Right atrium auricular region (tissue), 2 donors: ENCODE data around the gene PRUNE2. TPM values are rescaled to one million over a fixed set of nuclear protein-coding genes. Genes with fewer than 3 reads are reported as not detected.

ENCODE experiments used
- DNase-seq: peaks from one replicate; pipeline ENCODE4 v3.0.0-alpha.2; 2019; ENCODE audit warnings: low spot score
- H3K27ac ChIP-seq, 2 donors: fragments of 200-600 bp; sonication (generic); 1 replicate in 1 of 2; 2 replicates in 1 of 2; pipeline ENCODE4 v1.5.1; 2016 to 2019
- H3K27me3 ChIP-seq, 2 donors: fragments of 200-600 bp; sonication (generic); one replicate each; pipeline versions ENCODE4 v1.5.1 to v1.6.0; 2017 to 2019
- H3K36me3 ChIP-seq: fragments of 200-600 bp; sonication (generic); one replicate; pipeline ENCODE4 v1.5.1; 2016
- H3K4me1 ChIP-seq, 2 donors: fragments of 200-600 bp; sonication (generic); one replicate each; pipeline versions ENCODE4 v1.5.1 to v1.6.0; 2017 to 2019
- H3K4me3 ChIP-seq, 2 donors: fragments of 200-600 bp; sonication (generic); 1 replicate in 1 of 2; 2 replicates in 1 of 2; pipeline ENCODE4 v1.5.1; 2017 to 2019; ENCODE audit warnings: mild to moderate bottlenecking in 1 of 2, moderate library complexity in 1 of 2
- H3K9me3 ChIP-seq, 2 donors: fragments of 200-600 bp; sonication (generic); one replicate each; pipeline ENCODE4 v1.5.1; 2019
- CTCF ChIP-seq, 2 donors: fragments of 200-600 bp; sonication (generic); IDR thresholded peaks; one replicate each; pipeline ENCODE4 v1.5.1; 2019; ENCODE audit warnings: antibody characterized with exemption in 2 of 2
- total RNA-seq, 2 donors: library from RNA; depleted of rRNA; stranded (reverse); fragments of >200 nt; gene quantifications; one replicate each; pipeline ENCODE4 v1.1.0, GENCODE V29; 2016

Gene PRUNE2
- total RNA-seq, 2 donors from 2014 or later: 15.4 to 28.5 TPM

GRCh38 chr9:76906647-76906975 lies 697 bp upstream of the PRUNE2 start:
- peaks cover 0 to 13% of the 10 kb centered on the region in 2 donors for H3K4me1 ChIP-seq
- H3K27ac ChIP-seq: peak overlapping the region; percentile 64 to 73
- H3K27me3 ChIP-seq: no peaks in the 10 kb centered on the region
- H3K36me3 ChIP-seq: no peaks in the 10 kb centered on the region
- peak overlapping the region in 1 of 2 donors; percentile 51 for H3K4me3 ChIP-seq
- H3K9me3 ChIP-seq: no peaks in the 10 kb centered on the region
- no peak for TF ChIP-seq CTCF (IDR thresholded peaks at IDR 0.05)
- DNase-seq: no peak

- Histone ChIP-seq H3K27ac (peak overlapping the region in 1 of 2 donors; percentile 64), H3K4me1 (peaks cover 0 to 13% of the 10 kb centered on the region in 2 donors), H3K27me3 (no peaks in the 10 kb centered on the region), H3K36me3 (no peaks in the 10 kb centered on the region), H3K9me3 (no peaks in the 10 kb centered on the region), H3K4me3 (peak overlapping the region; percentile 45 to 51)
- DNase-seq: no peak
- no peak for TF ChIP-seq CTCF (IDR thresholded peaks at IDR 0.05)
Measured at GRCh38 chr9:76904661-76905457, 1.1 kb downstream of the PRUNE2 start.

GRCh38 chr9:76902395-76902794 lies 3.5 kb downstream of the PRUNE2 start:
- H3K36me3 ChIP-seq: no peaks in the 10 kb centered on the region
- H3K4me3 ChIP-seq: no peak overlapping the region
- peaks cover 0 to 13% of the 10 kb centered on the region in 2 donors for H3K4me1 ChIP-seq
- H3K27ac ChIP-seq: no peak overlapping the region
- no peaks in the 10 kb centered on the region for H3K9me3 ChIP-seq
- no peaks in the 10 kb centered on the region for H3K27me3 ChIP-seq
- no peak for TF ChIP-seq CTCF (IDR thresholded peaks at IDR 0.05)
- DNase-seq: no peak

GRCh38 chr9:76901801-76902200 lies 4.1 kb downstream of the PRUNE2 start:
- Histone ChIP-seq H3K27me3 (no peaks in the 10 kb centered on the region), H3K4me1 (peaks cover 0 to 13% of the 10 kb centered on the region in 2 donors), H3K36me3 (no peaks in the 10 kb centered on the region), H3K4me3 (no peak overlapping the region), H3K9me3 (no peaks in the 10 kb centered on the region), H3K27ac (no peak overlapping the region)
- TF ChIP-seq CTCF (IDR thresholded peaks at IDR 0.05): no peak
- DNase-seq: no peak

GRCh38 chr9:76900884-76901440 lies 5.0 kb downstream of the PRUNE2 start:
- Histone ChIP-seq H3K27ac (no peak overlapping the region), H3K4me1 (peaks cover 0 to 13% of the 10 kb centered on the region in 2 donors), H3K4me3 (no peak overlapping the region), H3K36me3 (no peaks in the 10 kb centered on the region), H3K9me3 (no peaks in the 10 kb centered on the region), H3K27me3 (no peaks in the 10 kb centered on the region)
- DNase-seq: no peak
- TF ChIP-seq CTCF (IDR thresholded peaks at IDR 0.05): no peak
